ENCODE results near the gene PITRM1.

- TF ChIP-seq EZH2phosphoT487 (IDR thresholded peaks at IDR 0.05; ENCODE audit: low read depth, severe bottlenecking, unreplicated experiment), result no peak
- TF ChIP-seq CTCF (IDR thresholded peaks at IDR 0.05; ENCODE audit: poor library complexity), result no peak
Measured at GRCh38 chr10:3152566-3152935, 20.0 kb downstream of the PITRM1 start.

Measured in hepatocyte (in vitro differentiated cells).